Measurements from ENCODE around the gene PXDN. TPM values are rescaled to one million over a fixed set of nuclear protein-coding genes. Genes with fewer than 3 reads are reported as not detected.
A peak's percentile ranks its signal among the peaks of the same experiment; 100 is the strongest.
"Not testable (repeated sequence)": the region's sequence is repeated elsewhere in the genome, so short reads cannot be mapped to it uniquely, and the experiment has no call there.

PXDN gene
- polyA plus RNA-seq (ENCODE audit: insufficient read depth in 1 of 5, insufficient read length in 5 of 5, low replicate concordance in 1 of 5) = 100 to 1,000 TPM; 160 to 184 (median 178) TPM
- long read RNA-seq, donor 1, full-length matches to known transcripts = 10 of 74 reads
- long read RNA-seq, donor 1, partial matches to known transcripts = 64 of 74 reads
- long read RNA-seq, donor 1, other reads (novel, unspliced or antisense) = 0 of 74 reads
- long read RNA-seq, donor 2, full-length matches to known transcripts = 14 of 20 reads
- long read RNA-seq, donor 2, partial matches to known transcripts = 6 of 20 reads
- long read RNA-seq, donor 2, other reads (novel, unspliced or antisense) = 0 of 20 reads
- long read RNA-seq, donor 3, full-length matches to known transcripts = 6 of 156 reads
- long read RNA-seq, donor 3, partial matches to known transcripts = 150 of 156 reads
- long read RNA-seq, donor 3, other reads (novel, unspliced or antisense) = 0 of 156 reads
- long read RNA-seq, donor 4, full-length matches to known transcripts = 11 of 57 reads
- long read RNA-seq, donor 4, partial matches to known transcripts = 41 of 57 reads
- long read RNA-seq, donor 4, other reads (novel, unspliced or antisense) = 5 of 57 reads
- long read RNA-seq, donor 5, full-length matches to known transcripts = 10 of 128 reads
- long read RNA-seq, donor 5, partial matches to known transcripts = 118 of 128 reads
- long read RNA-seq, donor 5, other reads (novel, unspliced or antisense) = 0 of 128 reads
- long read RNA-seq, donor 6, full-length matches to known transcripts = 9 of 67 reads
- long read RNA-seq, donor 6, partial matches to known transcripts = 58 of 67 reads
- long read RNA-seq, donor 6, other reads (novel, unspliced or antisense) = 0 of 67 reads
- long read RNA-seq, donor 7, full-length matches to known transcripts = 7 of 75 reads
- long read RNA-seq, donor 7, partial matches to known transcripts = 68 of 75 reads
- long read RNA-seq, donor 7, other reads (novel, unspliced or antisense) = 0 of 75 reads
- long read RNA-seq, donor 8, full-length matches to known transcripts = 4 of 15 reads
- long read RNA-seq, donor 8, partial matches to known transcripts = 11 of 15 reads
- long read RNA-seq, donor 8, other reads (novel, unspliced or antisense) = 0 of 15 reads

GRCh38 chr2:1744446-1745170 lies at the start of gene PXDN:
Gene PXDN (minus strand): TSS chr2:1744515. CDS start chr2:1744455, 60 bp downstream.
- DNase-seq = peak; percentile 83 to 84

GRCh38 chr2:1793868-1794445 lies 49.6 kb upstream of the PXDN start:
- DNase-seq = peak; percentile 87 to 90

- DNase-seq = no peak
Observed at GRCh38 chr2:1793001-1793867, 48.9 kb upstream of the PXDN start.

GRCh38 chr2:1791685-1792435 lies 47.5 kb upstream of the PXDN start:
- peak; percentile 56 to 61 for DNase-seq

- peak in 1 of 2 donors; percentile 68 for DNase-seq
Observed at GRCh38 chr2:1791006-1791605, 46.8 kb upstream of the PXDN start.

- DNase-seq = no peak
Observed at GRCh38 chr2:1790473-1790872, 46.2 kb upstream of the PXDN start.

GRCh38 chr2:1789610-1790009 lies 45.3 kb upstream of the PXDN start:
- DNase-seq = no peak

- no peak for DNase-seq
Observed at GRCh38 chr2:1788478-1788959, 44.2 kb upstream of the PXDN start.

GRCh38 chr2:1787755-1788477 lies 43.6 kb upstream of the PXDN start:
- no peak for DNase-seq

GRCh38 chr2:1784986-1785617 lies 40.8 kb upstream of the PXDN start:
- no peak for DNase-seq

- no peak for DNase-seq
Observed at GRCh38 chr2:1784087-1784486, 39.8 kb upstream of the PXDN start.

GRCh38 chr2:1782514-1782913 lies 38.2 kb upstream of the PXDN start:
- no peak for DNase-seq

- DNase-seq = no peak
Observed at GRCh38 chr2:1781291-1782080, 37.2 kb upstream of the PXDN start.

GRCh38 chr2:1780693-1781092 lies 36.4 kb upstream of the PXDN start:
- no peak for DNase-seq

GRCh38 chr2:1780054-1780453 lies 35.7 kb upstream of the PXDN start:
- DNase-seq = not testable (repeated sequence)

GRCh38 chr2:1778566-1778965 lies 34.3 kb upstream of the PXDN start:
- DNase-seq = no peak

- DNase-seq = no peak
Observed at GRCh38 chr2:1777781-1778180, 33.5 kb upstream of the PXDN start.
